NCI-H2196 (cell line): Measurements from ENCODE around the gene LCE3A.
A peak's percentile ranks its signal among the peaks of the same experiment; 100 is the strongest.
"Not testable (repeated sequence)": the region's sequence is repeated elsewhere in the genome, so short reads cannot be mapped to it uniquely, and the experiment has no call there.

Experiments
- DNase-seq: peaks from one replicate; lab custom pipeline; 2025; ENCODE audit not compliant: unreplicated experiment; lab: John Stamatoyannopoulos, UW

The LCE3A gene

DNA sequence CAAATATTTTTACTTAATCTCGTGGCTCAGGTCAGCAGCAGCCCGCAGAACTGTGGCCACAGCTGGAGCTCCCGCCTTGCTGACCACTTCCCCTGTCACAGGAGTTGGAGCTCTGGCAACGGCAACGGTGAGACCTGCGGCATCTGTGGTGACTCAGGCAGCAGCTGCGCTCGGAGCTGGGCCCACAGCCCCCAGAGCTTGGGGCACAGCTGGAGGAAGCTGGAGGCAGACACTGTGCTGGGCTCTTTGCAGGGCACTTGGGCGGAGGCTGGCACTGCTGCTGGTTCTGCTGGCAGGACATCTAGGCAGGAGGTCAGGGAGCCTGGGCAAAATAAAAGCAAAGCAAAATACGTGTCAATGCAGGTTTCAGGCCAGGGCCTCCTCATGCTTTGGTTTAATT lies at the start of gene LCE3A:
Gene LCE3A (minus strand): TSS at position 301 of the 400 bp plus-strand sequence. CDS start 0 bp downstream, at position 301.
- no peak for DNase-seq

- DNase-seq = no peak
These were observed 44.7 kb upstream of the LCE3A start for GRCh38 chr1:152667648-152668047.

- DNase-seq = not testable (repeated sequence)
These were observed 43.3 kb upstream of the LCE3A start for GRCh38 chr1:152666171-152666570.

DNA sequence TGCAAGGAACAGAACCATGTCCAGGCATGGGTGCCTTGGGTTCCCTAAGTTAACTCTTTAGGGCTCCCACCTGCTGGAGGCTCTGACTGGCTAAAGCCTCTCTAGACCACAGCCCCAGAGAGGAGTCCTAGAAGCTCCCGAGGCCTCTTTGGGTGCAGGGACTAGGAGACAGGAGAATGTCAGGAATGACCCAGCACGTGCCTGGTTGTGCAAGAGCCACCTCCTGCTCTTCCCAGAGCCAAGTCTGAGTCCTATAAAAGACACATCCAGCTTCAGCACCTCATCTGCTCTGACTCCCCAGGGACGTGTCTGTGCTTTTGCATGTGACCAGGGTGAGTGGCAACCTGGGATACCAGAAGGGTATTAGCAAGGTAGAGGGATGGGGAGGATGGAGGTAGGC lies 40.2 kb upstream of the LCE3A start, which contains the start of gene LCE2D:
Gene LCE2D (plus strand): TSS at position 283 of the 400 bp plus-strand sequence. CDS start 726 bp downstream, outside the sequence.
- no peak for DNase-seq

- DNase-seq = no peak
These were observed 35.7 kb upstream of the LCE3A start for GRCh38 chr1:152658649-152659048.

GRCh38 chr1:152657677-152658076 lies 34.8 kb upstream of the LCE3A start:
- no peak for DNase-seq

- no peak for DNase-seq
These were observed 33.6 kb upstream of the LCE3A start for GRCh38 chr1:152656459-152656858.

GRCh38 chr1:152654110-152654509 lies 31.2 kb upstream of the LCE3A start:
- DNase-seq = peak; percentile 44

- no peak for DNase-seq
These were observed 23.8 kb upstream of the LCE3A start for GRCh38 chr1:152646656-152647055.

DNA sequence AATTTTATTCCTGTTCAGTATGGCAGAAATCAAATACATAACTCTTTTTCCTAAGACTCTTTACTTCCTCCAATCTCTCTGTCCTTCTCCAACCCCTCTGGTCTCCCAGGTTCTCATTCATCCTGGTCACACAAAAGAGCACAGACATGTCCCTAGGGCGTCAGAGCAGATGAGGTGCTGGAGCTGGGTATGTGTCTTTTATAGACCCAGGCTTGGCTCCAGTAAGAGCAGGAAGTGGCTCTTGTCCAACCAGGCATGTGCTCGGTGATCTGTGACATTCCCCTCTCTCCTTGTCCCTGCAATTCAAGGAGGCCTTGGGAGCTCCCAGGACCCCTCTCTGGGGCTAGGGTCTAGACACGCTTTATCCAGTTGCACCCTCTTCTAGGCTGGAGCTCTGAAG lies 22.2 kb upstream of the LCE3A start:
- no peak for DNase-seq

GRCh38 chr1:152643945-152644344 lies 21.0 kb upstream of the LCE3A start:
- DNase-seq = no peak

- DNase-seq = no peak
These were observed 17.4 kb upstream of the LCE3A start for GRCh38 chr1:152640351-152640750.

GRCh38 chr1:152630596-152630995 lies 7.7 kb upstream of the LCE3A start:
- DNase-seq = no peak

DNA sequence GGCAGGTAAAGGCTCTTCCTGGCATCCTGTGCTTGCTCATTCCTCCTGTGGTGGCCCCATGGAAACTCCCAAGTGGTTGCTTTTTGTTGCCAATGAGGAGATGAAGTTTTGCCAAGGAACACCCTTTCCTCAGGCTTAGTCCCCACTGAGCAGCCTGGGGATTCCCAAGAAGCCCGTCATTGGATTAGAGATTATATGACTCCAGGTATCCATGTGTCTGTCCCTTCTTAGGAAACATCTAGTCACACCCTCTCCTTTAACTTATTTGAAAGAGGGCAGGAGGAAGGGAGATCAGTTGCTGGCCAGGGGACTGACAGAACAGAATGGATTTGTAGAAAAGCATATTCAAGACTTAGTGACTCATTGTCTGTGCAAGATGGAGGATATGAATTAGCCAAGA lies 3.8 kb upstream of the LCE3A start:
- no peak for DNase-seq

DNA sequence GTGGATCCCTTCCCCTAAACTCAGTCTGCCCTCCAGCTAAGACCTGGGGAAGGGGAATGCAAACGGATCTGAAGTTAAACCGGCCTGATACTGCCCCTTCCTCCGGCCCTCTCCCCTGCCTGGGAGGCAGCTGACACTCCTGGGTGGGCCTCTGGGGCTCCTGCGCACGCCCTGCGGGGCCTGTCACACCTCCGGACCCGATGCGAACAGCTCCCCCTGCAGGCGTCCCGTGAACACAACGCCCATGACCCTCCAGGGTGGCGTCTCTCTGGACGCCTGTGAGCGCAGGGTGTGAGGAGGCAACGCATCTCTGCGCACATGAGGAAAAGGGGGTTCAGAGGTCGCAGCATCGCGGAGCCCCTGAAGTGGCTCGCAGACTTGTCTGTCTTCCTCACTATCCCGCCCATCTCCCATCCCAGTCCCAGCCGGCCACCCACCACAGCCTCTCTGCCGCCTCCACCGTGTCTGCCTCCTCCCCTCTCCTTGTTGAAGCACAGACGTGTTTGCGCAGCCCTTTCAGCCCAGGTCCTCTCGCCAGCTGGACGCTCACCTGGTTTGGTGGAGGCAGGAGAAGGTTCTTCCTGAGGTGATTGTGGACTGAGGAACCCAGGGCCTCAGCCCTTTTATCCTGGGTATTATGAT lies 421 bp upstream of the LCE3A start:
- no peak for DNase-seq

DNA sequence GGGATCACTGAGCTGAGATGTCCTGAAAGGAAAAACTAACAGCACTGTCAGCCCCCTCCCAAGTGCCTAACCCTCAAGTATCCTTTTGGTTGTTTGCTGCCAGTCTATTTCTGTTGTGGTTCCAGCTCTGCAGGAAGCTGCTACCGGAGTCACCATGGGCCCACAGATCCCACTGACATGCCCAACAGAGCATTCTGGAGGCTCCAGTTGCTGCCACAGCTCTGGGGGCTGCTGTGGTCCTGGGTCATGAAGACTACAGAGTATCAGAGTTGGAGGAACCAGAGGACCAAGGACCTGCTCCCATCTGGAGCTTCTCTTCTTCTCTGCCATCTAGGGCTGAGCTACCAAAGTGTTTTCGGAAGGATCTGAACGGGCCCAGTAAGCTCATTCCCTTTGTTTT lies 910 bp downstream of the LCE3A start:
- DNase-seq = no peak

DNA sequence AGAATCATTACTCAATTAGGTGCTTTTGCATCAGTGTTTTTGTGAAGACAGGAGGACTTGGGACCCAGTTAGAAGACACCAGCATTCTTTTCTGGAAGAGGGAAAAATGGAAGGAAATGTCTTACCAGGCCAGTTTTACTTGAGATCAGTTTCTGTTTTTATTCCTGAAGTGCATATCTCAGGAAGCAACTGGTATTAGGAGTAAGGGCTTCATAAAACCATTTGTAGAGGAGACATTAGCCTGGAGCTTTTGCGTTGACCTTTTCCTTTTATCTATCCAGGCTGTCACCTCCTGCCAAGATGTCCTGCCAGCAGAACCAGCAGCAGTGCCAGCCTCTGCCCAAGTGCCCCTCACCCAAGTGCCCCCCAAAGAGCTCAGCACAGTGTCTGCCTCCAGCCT lies 9.4 kb downstream of the LCE3A start, which contains the start of gene LCE3B:
Gene LCE3B (plus strand): TSS at position 301 of the 400 bp plus-strand sequence. CDS start 0 bp downstream, at position 301.
- DNase-seq = no peak

- no peak for DNase-seq
These were observed 23.0 kb downstream of the LCE3A start, which contains the start of gene LCE3C for GRCh38 chr1:152599934-152600333. Gene LCE3C (plus strand): TSS chr1:152600234. CDS start chr1:152600732, 498 bp downstream.

GRCh38 chr1:152596986-152597385 lies 25.9 kb downstream of the LCE3A start:
- DNase-seq = no peak

DNA sequence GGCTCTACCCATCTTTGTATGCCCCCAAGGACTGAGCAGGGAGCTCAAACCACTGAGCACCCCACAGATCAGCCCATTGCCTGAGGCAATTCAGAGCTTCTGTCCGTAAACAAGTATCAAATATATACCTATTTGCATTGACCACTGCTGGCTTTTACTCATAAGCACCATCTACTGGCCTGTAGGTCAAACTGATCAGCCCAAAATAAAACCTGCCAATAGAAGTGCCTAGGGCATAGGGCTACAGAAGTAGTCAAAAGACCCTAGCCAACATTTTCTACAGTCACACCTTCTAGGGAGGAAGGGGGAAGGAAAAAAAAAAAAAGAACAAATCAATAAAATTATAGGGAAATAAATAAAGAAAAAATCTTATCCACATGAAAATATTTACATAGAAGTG lies 37.3 kb downstream of the LCE3A start:
- DNase-seq = no peak

- no peak for DNase-seq
These were observed 40.3 kb downstream of the LCE3A start for GRCh38 chr1:152582647-152583046.

GRCh38 chr1:152580433-152580832 lies 42.5 kb downstream of the LCE3A start, which contains the start of gene LCE3D:
Gene LCE3D (minus strand): TSS chr1:152580516. CDS start chr1:152579936, 580 bp downstream.
- no peak for DNase-seq

- not testable (repeated sequence) for DNase-seq
These were observed 43.4 kb downstream of the LCE3A start for GRCh38 chr1:152579526-152579925.
